Omental fat pad (tissue), 4 donors: Measurements from ENCODE around the gene AFAP1. TPM values are rescaled to one million over a fixed set of nuclear protein-coding genes. Genes with fewer than 3 reads are reported as not detected.

ENCODE experiments used
- ATAC-seq: fragments of 150-250 bp; one replicate; pipeline ENCODE4 v1.9.1; 2016; ENCODE audit warnings: mild to moderate bottlenecking, moderate library complexity; ENCODE audit not compliant: low FRiP score
- DNase-seq: peaks from one replicate; pipeline ENCODE4 v3.0.0-alpha.2; 2019; ENCODE audit warnings: low spot score
- total RNA-seq, 4 donors: library from RNA; depleted of rRNA; stranded (reverse); fragments of >200 nt; gene quantifications; one replicate each; pipeline ENCODE4 v1.1.0, GENCODE V29; 2016
- TF ChIP-seq, protein P1 (sequence below), 3 donors: fragments of 450-650 bp; IDR thresholded peaks; one replicate each; pipeline ENCODE4 v1.5.1; 2016 to 2017; ENCODE audit warnings: antibody characterized with exemption in 3 of 3, mild to moderate bottlenecking in 3 of 3, moderate library complexity in 2 of 3

AFAP1 gene
- total RNA-seq, 4 donors from 2014 or later = 24.6 to 35.5 (median 26.9) TPM

- TF ChIP-seq, protein P1, sequence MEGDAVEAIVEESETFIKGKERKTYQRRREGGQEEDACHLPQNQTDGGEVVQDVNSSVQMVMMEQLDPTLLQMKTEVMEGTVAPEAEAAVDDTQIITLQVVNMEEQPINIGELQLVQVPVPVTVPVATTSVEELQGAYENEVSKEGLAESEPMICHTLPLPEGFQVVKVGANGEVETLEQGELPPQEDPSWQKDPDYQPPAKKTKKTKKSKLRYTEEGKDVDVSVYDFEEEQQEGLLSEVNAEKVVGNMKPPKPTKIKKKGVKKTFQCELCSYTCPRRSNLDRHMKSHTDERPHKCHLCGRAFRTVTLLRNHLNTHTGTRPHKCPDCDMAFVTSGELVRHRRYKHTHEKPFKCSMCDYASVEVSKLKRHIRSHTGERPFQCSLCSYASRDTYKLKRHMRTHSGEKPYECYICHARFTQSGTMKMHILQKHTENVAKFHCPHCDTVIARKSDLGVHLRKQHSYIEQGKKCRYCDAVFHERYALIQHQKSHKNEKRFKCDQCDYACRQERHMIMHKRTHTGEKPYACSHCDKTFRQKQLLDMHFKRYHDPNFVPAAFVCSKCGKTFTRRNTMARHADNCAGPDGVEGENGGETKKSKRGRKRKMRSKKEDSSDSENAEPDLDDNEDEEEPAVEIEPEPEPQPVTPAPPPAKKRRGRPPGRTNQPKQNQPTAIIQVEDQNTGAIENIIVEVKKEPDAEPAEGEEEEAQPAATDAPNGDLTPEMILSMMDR (IDR thresholded peaks at IDR 0.05) = no peak
- DNase-seq (no peak), ATAC-seq (no peak)
Observed at GRCh38 chr4:7829652-7830580, 109.7 kb downstream of the AFAP1 start.

DNA sequence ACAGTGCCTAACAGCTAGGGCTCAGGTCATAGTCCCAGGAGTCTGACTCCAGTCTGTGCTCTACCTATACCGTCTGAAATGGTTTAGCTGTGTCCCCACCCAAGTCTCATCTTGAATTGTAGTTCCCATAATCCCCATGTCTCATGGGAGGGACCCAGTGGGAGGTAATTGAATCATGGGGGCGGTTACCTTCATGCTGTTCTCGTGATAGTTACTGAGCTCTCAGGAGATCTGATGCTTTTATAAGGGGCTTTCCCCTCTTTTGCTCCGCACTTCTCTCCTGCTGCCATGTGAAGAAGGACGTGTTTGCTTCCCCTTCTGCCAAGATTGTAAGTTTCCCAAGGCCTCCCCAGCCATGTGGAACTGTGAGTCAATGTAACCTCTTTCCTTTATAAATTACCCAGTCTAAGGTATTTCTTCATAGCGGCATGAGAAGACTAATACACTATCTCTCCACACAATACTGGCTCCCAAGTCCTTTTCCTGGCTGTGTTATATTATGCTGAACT is 110.8 kb downstream of the AFAP1 start:
- ATAC-seq (peak; percentile 33), DNase-seq (no peak)
- TF ChIP-seq, protein P1 (IDR thresholded peaks at IDR 0.05) = no peak

DNA sequence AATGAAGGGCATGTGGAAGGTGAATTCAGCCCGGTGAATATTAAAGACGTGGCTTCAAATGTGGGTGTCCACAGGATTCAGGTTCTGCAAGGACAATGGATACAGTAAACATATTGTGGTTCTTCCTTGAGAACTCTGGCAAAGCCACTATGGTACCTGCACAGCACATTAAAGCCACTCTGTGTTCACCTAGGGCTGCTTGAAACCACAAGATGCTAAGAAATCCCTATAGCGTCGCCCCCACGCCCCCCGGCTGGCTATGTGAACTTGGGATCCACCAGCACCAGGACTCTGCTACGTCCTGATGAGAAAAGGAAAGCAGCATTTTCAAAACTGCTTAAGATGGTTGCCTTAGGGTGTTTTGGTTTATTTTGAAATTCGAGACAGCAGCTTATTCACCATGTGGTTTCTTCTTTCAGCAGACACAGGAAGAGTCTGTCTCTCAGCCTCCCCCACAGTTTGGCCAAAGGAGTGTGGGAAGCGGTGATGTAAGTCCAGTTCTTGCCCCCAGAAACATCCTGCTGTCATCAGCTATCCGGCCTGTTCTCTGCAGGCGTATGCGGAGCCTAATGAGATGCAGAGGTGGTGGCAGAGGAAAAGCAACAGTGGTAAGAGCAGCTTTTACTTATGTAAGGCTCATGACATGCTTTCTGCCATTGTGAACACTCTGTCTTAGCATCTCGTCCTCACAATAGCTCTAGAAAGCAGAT is 111.5 kb downstream of the AFAP1 start:
- peak; percentile 88 for ATAC-seq

GRCh38 chr4:7827566-7827965 is 112.1 kb downstream of the AFAP1 start:
- TF ChIP-seq, protein P1 (IDR thresholded peaks at IDR 0.05) = no peak
- DNase-seq = no peak
- no peak for ATAC-seq

More for the DNA sequence above, 111.5 kb downstream of the AFAP1 start:
- DNase-seq = peak; percentile 46
- TF ChIP-seq, protein P1 (IDR thresholded peaks at IDR 0.05) = no peak

DNA sequence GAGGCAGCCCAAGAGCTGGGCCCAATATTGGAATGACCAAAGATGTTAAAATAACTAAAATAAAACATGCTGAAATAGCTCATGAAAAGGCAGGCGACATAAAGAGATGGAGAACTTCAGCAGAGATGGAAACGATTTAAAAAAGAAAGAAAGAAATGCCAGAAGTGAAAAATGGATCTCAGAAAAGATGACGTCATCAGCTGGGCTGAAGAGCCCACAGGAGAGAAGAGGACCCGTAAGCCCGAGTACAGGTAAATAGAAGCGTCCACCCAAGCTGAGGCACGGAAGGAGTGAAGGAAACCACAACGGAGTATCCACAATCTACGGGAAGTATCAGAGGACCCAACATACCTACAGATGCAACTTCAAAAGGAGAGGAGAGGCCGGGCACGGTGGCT is 112.8 kb downstream of the AFAP1 start:
- DNase-seq (no peak), ATAC-seq (no peak)
- TF ChIP-seq, protein P1 (IDR thresholded peaks at IDR 0.05) = no peak

DNA sequence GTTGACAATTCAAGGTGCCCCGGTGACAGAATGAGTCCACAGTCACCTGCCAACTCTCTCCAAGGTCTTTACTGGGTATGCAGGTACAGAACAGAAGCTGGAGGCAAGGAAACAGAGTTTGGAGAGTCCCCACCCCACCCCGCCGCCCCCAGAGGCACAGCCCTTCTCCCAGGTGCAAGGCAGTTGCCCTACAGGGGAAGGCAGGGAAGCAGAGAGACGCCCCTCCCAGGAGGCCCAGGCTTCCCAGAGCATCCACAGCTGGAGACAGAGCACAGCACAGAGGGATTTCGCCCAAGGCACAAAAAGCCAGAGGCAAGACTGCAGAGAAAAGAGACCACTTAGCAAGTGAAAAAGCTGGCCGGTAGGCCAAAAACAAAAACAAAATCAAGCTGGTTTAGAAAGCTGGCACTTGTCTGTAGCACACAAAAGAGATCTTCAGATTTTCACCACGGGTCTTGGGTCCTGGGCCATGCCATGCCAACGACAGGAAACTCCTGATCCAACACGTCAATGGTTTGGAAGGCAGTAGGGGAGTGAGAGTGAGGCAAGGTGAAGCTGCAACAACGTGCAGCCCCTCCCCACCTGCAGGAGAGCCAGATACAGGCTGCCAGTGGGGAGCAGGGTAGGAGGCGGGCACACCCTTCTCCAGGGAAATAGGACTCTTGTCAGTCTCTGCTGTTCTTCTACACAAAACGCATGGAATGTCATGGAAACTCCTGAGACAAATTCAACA is 113.3 kb downstream of the AFAP1 start:
- TF ChIP-seq, protein P1 (IDR thresholded peaks at IDR 0.05) = no peak
- ATAC-seq = no peak
- no peak for DNase-seq
